Liver (tissue), 9 donors: ENCODE data around the gene CNEP1R1. TPM values are rescaled to one million over a fixed set of nuclear protein-coding genes. Genes with fewer than 3 reads are reported as not detected.

Experiments used
- DNase-seq: peaks from one replicate; pipeline ENCODE4 v3.0.0-alpha.2; 2017; ENCODE audit warnings: low spot score
- H3K27ac ChIP-seq, 2 donors: one replicate each; pipeline ENCODE4 v1.7.0; 2013; ENCODE audit warnings: inconsistent platforms in 2 of 2, low read length in 2 of 2, control low read depth in 1 of 2, low read depth in 1 of 2, mild to moderate bottlenecking in 1 of 2
- H3K27me3 ChIP-seq, 4 donors: one replicate each; pipeline versions ENCODE4 v1.6.1 to v1.7.0; 2013; ENCODE audit warnings: low read length in 3 of 4, inconsistent platforms in 1 of 4, mild to moderate bottlenecking in 1 of 4, moderate library complexity in 1 of 4; ENCODE audit not compliant: control insufficient read depth in 4 of 4, insufficient read depth in 4 of 4
- H3K36me3 ChIP-seq, 4 donors: one replicate each; pipeline versions ENCODE4 v1.6.1 to v1.7.0; 2013; ENCODE audit warnings: low read length in 3 of 4, mild to moderate bottlenecking in 3 of 4, low read depth in 1 of 4, moderate library complexity in 1 of 4; ENCODE audit not compliant: control insufficient read depth in 4 of 4, insufficient read depth in 3 of 4
- H3K4me1 ChIP-seq, 4 donors: one replicate each; pipeline versions ENCODE4 v1.6.1 to v1.7.0; 2013; ENCODE audit warnings: low read length in 3 of 4, mild to moderate bottlenecking in 3 of 4, moderate library complexity in 1 of 4; ENCODE audit not compliant: control insufficient read depth in 4 of 4, insufficient read depth in 4 of 4
- H3K4me3 ChIP-seq, 3 donors: one replicate each; pipeline versions ENCODE4 v1.6.1 to v1.7.0; 2013; ENCODE audit warnings: low read length in 3 of 3, control low read depth in 1 of 3, low read depth in 1 of 3, mild to moderate bottlenecking in 1 of 3
- H3K9ac ChIP-seq, 2 donors: one replicate each; pipeline ENCODE4 v1.7.0; 2013; ENCODE audit warnings: low read length in 2 of 2, mild to moderate bottlenecking in 2 of 2, moderate library complexity in 2 of 2, control low read depth in 1 of 2, low read depth in 1 of 2
- H3K9me3 ChIP-seq, 4 donors: one replicate each; pipeline versions ENCODE4 v1.6.1 to v1.7.0; 2013; ENCODE audit warnings: low read length in 3 of 4; ENCODE audit not compliant: control insufficient read depth in 4 of 4
- ATF3 ChIP-seq: IDR thresholded peaks from 2 replicates; pipeline ENCODE4 v1.6.1; 2016; ENCODE audit warnings: antibody characterized with exemption
- CTCF ChIP-seq: fragments of 150-350 bp; IDR thresholded peaks from 2 replicates; pipeline ENCODE4 v1.5.1; 2017; ENCODE audit warnings: improper control_type of control experiment, low read depth, low read length; ENCODE audit not compliant: missing input control
- EGR1 ChIP-seq, 2 donors: IDR thresholded peaks; 2 replicates each; pipeline ENCODE4 v1.6.1; 2016 to 2018; ENCODE audit warnings: antibody characterized with exemption in 2 of 2, low read depth in 2 of 2
- FOXA1 ChIP-seq: IDR thresholded peaks from 2 replicates; pipeline ENCODE4 v1.6.1; 2016; ENCODE audit warnings: antibody characterized with exemption
- FOXA2 ChIP-seq: IDR thresholded peaks from 2 replicates; pipeline ENCODE4 v1.6.1; 2016; ENCODE audit warnings: antibody characterized with exemption
- GABPA ChIP-seq, 2 donors: IDR thresholded peaks in 1 of 2; conservative IDR thresholded peaks in 1 of 2; 2 replicates each; pipeline ENCODE4 v1.6.1; 2016; ENCODE audit warnings: antibody characterized with exemption in 2 of 2, mild to moderate bottlenecking in 1 of 2, moderate library complexity in 1 of 2
- HNF4A ChIP-seq, 2 donors: conservative IDR thresholded peaks; 2 replicates each; pipeline ENCODE4 v1.6.1; 2016; ENCODE audit warnings: antibody characterized with exemption in 2 of 2, mild to moderate bottlenecking in 2 of 2
- HNF4G ChIP-seq: IDR thresholded peaks from 2 replicates; pipeline ENCODE4 v1.6.1; 2016; ENCODE audit warnings: antibody characterized with exemption
- JUND ChIP-seq, 2 donors: IDR thresholded peaks; 2 replicates each; pipeline ENCODE4 v1.6.1; 2016; ENCODE audit warnings: antibody characterized with exemption in 2 of 2
- MAX ChIP-seq: IDR thresholded peaks from 2 replicates; pipeline ENCODE4 v1.6.1; 2016; ENCODE audit warnings: antibody characterized with exemption
- NR2F2 ChIP-seq: IDR thresholded peaks from 2 replicates; pipeline ENCODE4 v1.6.1; 2016; ENCODE audit warnings: antibody characterized with exemption
- RAD21 ChIP-seq, 2 donors: IDR thresholded peaks; 2 replicates each; pipeline ENCODE4 v1.6.1; 2016; ENCODE audit warnings: antibody characterized with exemption in 2 of 2, mild to moderate bottlenecking in 2 of 2
- REST ChIP-seq: IDR thresholded peaks from 2 replicates; pipeline ENCODE4 v1.6.1; 2016; ENCODE audit warnings: antibody characterized with exemption, mild to moderate bottlenecking
- RXRA ChIP-seq, 2 donors: IDR thresholded peaks; 2 replicates each; pipeline ENCODE4 v1.6.1; 2017 to 2018; ENCODE audit warnings: antibody characterized with exemption in 2 of 2, mild to moderate bottlenecking in 1 of 2
- SP1 ChIP-seq: IDR thresholded peaks from 2 replicates; pipeline ENCODE4 v1.6.1; 2018; ENCODE audit warnings: antibody characterized with exemption, mild to moderate bottlenecking
- TAF1 ChIP-seq: conservative IDR thresholded peaks from 2 replicates; pipeline ENCODE4 v1.6.1; 2016; ENCODE audit warnings: antibody characterized with exemption, mild to moderate bottlenecking
- YY1 ChIP-seq: IDR thresholded peaks from 2 replicates; pipeline ENCODE4 v1.6.1; 2016; ENCODE audit warnings: antibody characterized with exemption, mild to moderate bottlenecking
- ZBTB33 ChIP-seq: IDR thresholded peaks from 2 replicates; pipeline ENCODE4 v1.6.1; 2016; ENCODE audit warnings: antibody characterized with exemption
- WGBS: extraction: QIAGEN DNeasy Blood & Tissue Kit; methylation state at CpG from one replicate; pipeline ENCODE4 v1.1.7; 2013; 5-methylcytosine and 5-hydroxymethylcytosine counted together
- polyA plus RNA-seq, 2 donors: library from polyadenylated mRNA; stranded (reverse) in 1 of 2; unstranded in 1 of 2; fragments of 200-250 nt in 1 of 2; fragments of >200 nt in 1 of 2; fragmentation: Nextera tagmentation in 1 of 2; extraction: Ambion mirVana in 1 of 2; gene quantifications; one replicate each; pipeline versions ENCODE4 v1.2.1 to v1.2.3, GENCODE V29; 2013 to 2015
- total RNA-seq, 2 donors: library from RNA; depleted of rRNA; stranded (reverse); fragments of >200 nt; gene quantifications; one replicate each; pipeline ENCODE4 v1.2.3, GENCODE V29; 2014
- donor health status: healthy.
- donor health status: healthy.
- donor health status: healthy.
- donor health status: healthy.
- donor health status: healthy.

The CNEP1R1 gene
- total and polyA plus RNA-seq, 4 donors = 4.2 to 21.6 (median 8.8) TPM

- 87% methylated on average over 17 of the region's 17 CpGs for WGBS
- H3K27ac ChIP-seq = no peak overlapping the region
- TF ChIP-seq NR2F2 = no peak
- no peak for TF ChIP-seq FOXA1
- TF ChIP-seq MAX = no peak
- TF ChIP-seq CTCF = no peak
- TF ChIP-seq HNF4G = no peak
- no peak for TF ChIP-seq YY1
- TF ChIP-seq FOXA2 = no peak
- no peak for TF ChIP-seq GABPA (IDR thresholded peaks at IDR 0.05 in 1 of 2, conservative IDR thresholded peaks at IDR 0.05 in 1 of 2)
- no peak for TF ChIP-seq RAD21 (IDR thresholded peaks at IDR 0.05)
- TF ChIP-seq RXRA (IDR thresholded peaks at IDR 0.05) = no peak
- no peak for TF ChIP-seq ATF3
- no peaks in the 10 kb centered on the region for H3K4me1 ChIP-seq
- no peak for DNase-seq
- no peaks in the 10 kb centered on the region for H3K36me3 ChIP-seq
- no peaks in the 10 kb centered on the region for H3K9me3 ChIP-seq
- no peak overlapping the region for H3K9ac ChIP-seq
- no peaks in the 10 kb centered on the region for H3K27me3 ChIP-seq
- H3K4me3 ChIP-seq = no peak overlapping the region
Observed at GRCh38 chr16:49986351-49987124, 38.5 kb upstream of the CNEP1R1 start.

GRCh38 chr16:49987381-49987780 is 37.6 kb upstream of the CNEP1R1 start:
- Histone ChIP-seq H3K4me3 (no peak overlapping the region), H3K9me3 (no peaks in the 10 kb centered on the region), H3K4me1 (no peaks in the 10 kb centered on the region), H3K9ac (no peak overlapping the region), H3K27me3 (no peaks in the 10 kb centered on the region), H3K27ac (no peak overlapping the region), H3K36me3 (no peaks in the 10 kb centered on the region)
- TF ChIP-seq YY1 (no peak), EGR1 (IDR thresholded peaks at IDR 0.05; ENCODE audit: low read depth in 2 of 2) (no peak), HNF4A (conservative IDR thresholded peaks at IDR 0.05) (no peak), FOXA2 (no peak), SP1 (no peak), RXRA (IDR thresholded peaks at IDR 0.05) (no peak)
- DNase-seq = no peak
- 86% methylated on average over 5 of the region's 5 CpGs for WGBS

- DNase-seq = no peak
- Histone ChIP-seq H3K4me1 (no peaks in the 10 kb centered on the region), H3K27me3 (no peaks in the 10 kb centered on the region), H3K4me3 (no peak overlapping the region), H3K9me3 (no peaks in the 10 kb centered on the region), H3K9ac (no peak overlapping the region), H3K36me3 (no peaks in the 10 kb centered on the region), H3K27ac (no peak overlapping the region)
- WGBS = 90% methylated on average over 8 of the region's 8 CpGs
- TF ChIP-seq ATF3 = no peak
- TF ChIP-seq EGR1 (IDR thresholded peaks at IDR 0.05; ENCODE audit: low read depth in 2 of 2) = no peak
- no peak for TF ChIP-seq JUND (IDR thresholded peaks at IDR 0.05)
- TF ChIP-seq NR2F2 = no peak
- no peak for TF ChIP-seq GABPA (IDR thresholded peaks at IDR 0.05 in 1 of 2, conservative IDR thresholded peaks at IDR 0.05 in 1 of 2)
- no peak for TF ChIP-seq HNF4A (conservative IDR thresholded peaks at IDR 0.05)
- no peak for TF ChIP-seq ZBTB33
- TF ChIP-seq HNF4G = no peak
- TF ChIP-seq RAD21 (IDR thresholded peaks at IDR 0.05) = no peak
- no peak for TF ChIP-seq SP1
- no peak for TF ChIP-seq FOXA1
- TF ChIP-seq RXRA (IDR thresholded peaks at IDR 0.05) = no peak
- no peak for TF ChIP-seq REST
- TF ChIP-seq YY1 = no peak
- TF ChIP-seq TAF1 = no peak
Observed at GRCh38 chr16:49992825-49993224, 32.2 kb upstream of the CNEP1R1 start.
